K562 (cell line): ENCODE data around the gene RABEPK. TPM values are rescaled to one million over a fixed set of nuclear protein-coding genes. Genes with fewer than 3 reads are reported as not detected.

Experiments
- ADNP ChIP-seq: fragments of 200-800 bp; sonication (Bioruptor generic); IDR thresholded peaks from 2 replicates; pipeline ENCODE4 v1.6.1; 2016; ENCODE audit warnings: missing genetic modification characterization, missing compliant biosample characterization
- BRF1 ChIP-seq: IDR thresholded peaks from 3 replicates; pipeline ENCODE4 v1.6.1; 2011; ENCODE audit warnings: borderline replicate concordance, mild to moderate bottlenecking; ENCODE audit not compliant: insufficient read length; ENCODE audit errors: extremely low read depth
- EP300 ChIP-seq: IDR thresholded peaks from 2 replicates; pipeline ENCODE4 v1.6.1; 2012; ENCODE audit warnings: low read length, improper control_type of control experiment
- FOXM1 ChIP-seq, 2 experiments: fragments of 450-650 bp in 1 of 2; sonication (generic) in 1 of 2; formaldehyde crosslinking in 1 of 2; IDR thresholded peaks; 2 replicates each; pipeline versions ENCODE4 v1.6.1 to v1.9.0; 2017 to 2022; ENCODE audit warnings: low read depth in 2 of 2, mild to moderate bottlenecking in 2 of 2, missing genetic modification reagents in 1 of 2, moderate library complexity in 1 of 2
- HDAC3 ChIP-seq: fragments of 450-650 bp; IDR thresholded peaks from 2 replicates; pipeline ENCODE4 v1.6.1; 2018; ENCODE audit warnings: borderline replicate concordance, mild to moderate bottlenecking, moderate library complexity; ENCODE audit not compliant: partially characterized antibody
- MXI1 ChIP-seq: IDR thresholded peaks from 2 replicates; pipeline ENCODE4 v1.6.1; 2011; ENCODE audit warnings: low read depth, mild to moderate bottlenecking, improper control_type of control experiment, low read length
- NFXL1 ChIP-seq: fragments of 450-650 bp; formaldehyde crosslinking; IDR thresholded peaks from 2 replicates; pipeline ENCODE4 v1.4.0; 2021; ENCODE audit warnings: mild to moderate bottlenecking
- NFYB ChIP-seq: IDR thresholded peaks from 2 replicates; pipeline ENCODE4 v1.6.1; 2011; ENCODE audit warnings: mild to moderate bottlenecking, moderate library complexity; ENCODE audit not compliant: insufficient read length; ENCODE audit errors: extremely low read depth
- SMARCB1 ChIP-seq: IDR thresholded peaks from 2 replicates; pipeline ENCODE4 v1.6.1; 2011; ENCODE audit warnings: improper control_type of control experiment, low read depth; ENCODE audit not compliant: insufficient read length
- YY1 ChIP-seq, 3 experiments: IDR thresholded peaks; 2 replicates each; pipeline ENCODE4 v1.6.1; 2011; ENCODE audit warnings: low read length in 2 of 3, mild to moderate bottlenecking in 2 of 3, moderate library complexity in 2 of 3, borderline replicate concordance in 1 of 3, control low read depth in 1 of 3, low read depth in 1 of 3; ENCODE audit not compliant: insufficient read depth in 3 of 3, insufficient replicate concordance in 2 of 3, control insufficient read depth in 1 of 3, insufficient read length in 1 of 3; ENCODE audit errors: extremely low read depth in 1 of 3
- ZNF174 ChIP-seq: fragments of 250-450 bp; sonication (Bioruptor Pico); IDR thresholded peaks from 2 replicates; pipeline ENCODE4 v1.4.0; 2020; ENCODE audit warnings: mild to moderate bottlenecking
- ZNF175 ChIP-seq: fragments of 200-800 bp; sonication (Bioruptor generic); IDR thresholded peaks from 2 replicates; pipeline ENCODE4 v1.6.1; 2016; ENCODE audit warnings: low read depth, mild to moderate bottlenecking, missing genetic modification characterization, missing compliant biosample characterization
- ZNF395 ChIP-seq: fragments of 200-800 bp; sonication (Bioruptor generic); IDR thresholded peaks from 2 replicates; pipeline ENCODE4 v1.6.1; 2017; ENCODE audit warnings: missing genetic modification characterization, missing compliant biosample characterization
- polyA plus RNA-seq, 8 experiments: library from polyadenylated mRNA; depleted of rRNA in 4 of 8; stranded (reverse) in 5 of 8; unstranded in 3 of 8; fragments of >200 nt; fragmentation: Nextera tagmentation in 2 of 8; fragmentation: Illumina TruSeq in 1 of 8; extraction: Ambion mirVana in 2 of 8; extraction: Trizol in 1 of 8; gene quantifications; 2 replicates each; pipeline versions ENCODE4 v1.2.1 to v1.2.3, GENCODE V29; 2011 to 2014; ENCODE audit warnings: inconsistent platforms in 1 of 8, missing spikeins in 1 of 8
- total RNA-seq, 7 experiments: library from RNA; depleted of rRNA in 6 of 7; stranded (reverse); fragments of >200 nt in 6 of 7; fragmentation: Illumina TruSeq in 2 of 7; extraction: Trizol in 2 of 7; gene quantifications; 2 replicates each; pipeline versions ENCODE4 v1.2.1 to v1.2.3, GENCODE V29; 2011 to 2021; ENCODE audit warnings: low replicate concordance in 1 of 7
- TF ChIP-seq, protein P1 (sequence below), 2 experiments: fragments of 450-650 bp in 1 of 2; sonication (generic) in 1 of 2; formaldehyde crosslinking in 1 of 2; IDR thresholded peaks in 1 of 2; conservative IDR thresholded peaks in 1 of 2; 2 replicates each; pipeline versions ENCODE4 v1.6.1 to v1.8.1; 2016 to 2023; ENCODE audit warnings: mild to moderate bottlenecking in 2 of 2, moderate library complexity in 2 of 2, inconsistent platforms in 1 of 2, missing genetic modification reagents in 1 of 2
- TF ChIP-seq, protein P2 (sequence below): fragments of 150-350 bp; conservative IDR thresholded peaks from 2 replicates; pipeline ENCODE4 v1.6.1; 2014; ENCODE audit warnings: low read length
- TF ChIP-seq, protein P3 (sequence below): fragments of 250-450 bp; sonication (Bioruptor Pico); IDR thresholded peaks from 2 replicates; pipeline ENCODE4 v1.4.0; 2020; ENCODE audit warnings: borderline replicate concordance

RABEPK gene
- total and polyA plus RNA-seq, 9 of the 15 experiments (the other 6 are each of a cell fraction or from before 2014, with no cell fraction given), result 38.3 to 113 (median 52.8) TPM

GRCh38 chr9:125241863-125242739 is 41.8 kb downstream of the RABEPK start (continued):
- TF ChIP-seq, protein P1, sequence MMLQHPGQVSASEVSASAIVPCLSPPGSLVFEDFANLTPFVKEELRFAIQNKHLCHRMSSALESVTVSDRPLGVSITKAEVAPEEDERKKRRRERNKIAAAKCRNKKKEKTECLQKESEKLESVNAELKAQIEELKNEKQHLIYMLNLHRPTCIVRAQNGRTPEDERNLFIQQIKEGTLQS (IDR thresholded peaks at IDR 0.05), result no peak
- TF ChIP-seq, protein P1 (CRISPR knock-in tag; conservative IDR thresholded peaks at IDR 0.05), result no peak
- TF ChIP-seq YY1 (IDR thresholded peaks at IDR 0.05; ENCODE audit: borderline replicate concordance in 1 of 3, control insufficient read depth in 1 of 3, extremely low read depth in 1 of 3, insufficient read depth in 3 of 3, insufficient read length in 1 of 3, insufficient replicate concordance in 2 of 3, low read depth in 1 of 3, low read length in 2 of 3) (peak in 2 of 3 experiments; percentile 26 to 69), SMARCB1 (no peak), ZNF175 (CRISPR knock-in tag) (0 out of 2 replicates have a peak, but pooled peaks have one; percentile 27), NFXL1 (CRISPR knock-in tag) (no peak), ADNP (tag) (no peak), FOXM1 (IDR thresholded peaks at IDR 0.05; ENCODE audit: low read depth) (no peak), FOXM1 (CRISPR knock-in tag; IDR thresholded peaks at IDR 0.05; ENCODE audit: low read depth) (0 out of 2 replicates have a peak, but pooled peaks have one; percentile 9), ZNF174 (CRISPR knock-in tag) (no peak), BRF1 (no peak), HDAC3 (no peak), ZNF395 (CRISPR knock-in tag) (peak; percentile 39; the same call in 1 of the 2 replicates), MXI1 (no peak), NFYB (no peak), EP300 (no peak)
- TF ChIP-seq, protein P2, sequence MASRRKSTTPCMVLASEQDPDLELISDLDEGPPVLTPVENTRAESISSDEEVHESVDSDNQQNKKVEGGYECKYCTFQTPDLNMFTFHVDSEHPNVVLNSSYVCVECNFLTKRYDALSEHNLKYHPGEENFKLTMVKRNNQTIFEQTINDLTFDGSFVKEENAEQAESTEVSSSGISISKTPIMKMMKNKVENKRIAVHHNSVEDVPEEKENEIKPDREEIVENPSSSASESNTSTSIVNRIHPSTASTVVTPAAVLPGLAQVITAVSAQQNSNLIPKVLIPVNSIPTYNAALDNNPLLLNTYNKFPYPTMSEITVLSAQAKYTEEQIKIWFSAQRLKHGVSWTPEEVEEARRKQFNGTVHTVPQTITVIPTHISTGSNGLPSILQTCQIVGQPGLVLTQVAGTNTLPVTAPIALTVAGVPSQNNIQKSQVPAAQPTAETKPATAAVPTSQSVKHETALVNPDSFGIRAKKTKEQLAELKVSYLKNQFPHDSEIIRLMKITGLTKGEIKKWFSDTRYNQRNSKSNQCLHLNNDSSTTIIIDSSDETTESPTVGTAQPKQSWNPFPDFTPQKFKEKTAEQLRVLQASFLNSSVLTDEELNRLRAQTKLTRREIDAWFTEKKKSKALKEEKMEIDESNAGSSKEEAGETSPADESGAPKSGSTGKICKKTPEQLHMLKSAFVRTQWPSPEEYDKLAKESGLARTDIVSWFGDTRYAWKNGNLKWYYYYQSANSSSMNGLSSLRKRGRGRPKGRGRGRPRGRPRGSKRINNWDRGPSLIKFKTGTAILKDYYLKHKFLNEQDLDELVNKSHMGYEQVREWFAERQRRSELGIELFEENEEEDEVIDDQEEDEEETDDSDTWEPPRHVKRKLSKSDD, result no peak
- TF ChIP-seq, protein P3, sequence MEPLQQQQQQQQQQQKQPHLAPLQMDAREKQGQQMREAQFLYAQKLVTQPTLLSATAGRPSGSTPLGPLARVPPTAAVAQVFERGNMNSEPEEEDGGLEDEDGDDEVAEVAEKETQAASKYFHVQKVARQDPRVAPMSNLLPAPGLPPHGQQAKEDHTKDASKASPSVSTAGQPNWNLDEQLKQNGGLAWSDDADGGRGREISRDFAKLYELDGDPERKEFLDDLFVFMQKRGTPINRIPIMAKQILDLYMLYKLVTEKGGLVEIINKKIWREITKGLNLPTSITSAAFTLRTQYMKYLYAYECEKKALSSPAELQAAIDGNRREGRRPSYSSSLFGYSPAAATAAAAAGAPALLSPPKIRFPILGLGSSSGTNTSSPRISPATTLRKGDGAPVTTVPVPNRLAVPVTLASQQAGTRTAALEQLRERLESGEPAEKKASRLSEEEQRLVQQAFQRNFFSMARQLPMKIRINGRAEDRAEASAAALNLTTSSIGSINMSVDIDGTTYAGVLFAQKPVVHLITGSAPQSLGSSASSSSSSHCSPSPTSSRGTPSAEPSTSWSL (CRISPR knock-in tag), result no peak
